ENCODE measurements around the gene SLC25A25. TPM values are rescaled to one million over a fixed set of nuclear protein-coding genes. Genes with fewer than 3 reads are reported as not detected.

The SLC25A25 gene
- polyA plus RNA-seq, 3 donors from 2014 or later, result 2.8 to 8.8 (median 4.9) TPM

DNA sequence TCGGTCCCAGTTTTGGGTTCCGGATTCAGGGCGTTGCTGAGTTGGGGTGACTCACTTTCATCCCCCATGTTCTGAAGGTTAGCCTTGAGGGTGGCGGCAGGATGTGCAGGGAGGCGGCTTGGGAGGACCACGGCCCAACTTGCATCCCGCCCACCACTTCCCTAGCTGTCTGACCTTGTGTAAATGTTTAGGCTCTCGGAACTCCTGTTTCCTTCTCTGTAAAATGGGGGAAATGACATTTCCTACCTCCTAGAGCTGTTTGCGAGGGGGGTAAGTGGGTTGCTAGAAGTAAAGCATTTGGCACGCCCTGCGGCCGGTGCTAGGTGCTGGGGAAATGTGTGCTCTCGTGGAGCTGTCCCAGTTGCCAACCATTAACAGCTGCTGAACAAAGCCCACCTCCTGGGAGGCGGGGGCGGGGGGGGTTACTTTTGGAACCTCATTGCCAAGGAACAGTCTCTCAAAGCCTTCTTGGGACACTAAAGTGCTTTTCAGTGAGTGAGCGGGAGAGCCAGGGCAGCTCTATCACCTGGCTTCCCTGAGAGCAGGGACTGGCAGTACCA is 32.0 kb downstream of the SLC25A25 start:
- no peak overlapping the region for H3K4me3 Mint-ChIP-seq
- H3K27me3 Mint-ChIP-seq (ENCODE audit: low read depth in 3 of 3), result peaks cover 0 to 3% (median 1%) of the 10 kb centered on the region in 3 donors
- H3K4me1 Mint-ChIP-seq, result peaks cover 28 to 39% of the 10 kb centered on the region in 2 donors
- no peak for DNase-seq
- H3K27ac Mint-ChIP-seq, result peak overlapping the region in 2 of 6 donors; percentile 17 to 36
- H3K36me3 Mint-ChIP-seq, result peaks cover 4 to 14% (median 13%) of the 10 kb centered on the region in 3 donors
- H3K9me3 Mint-ChIP-seq, result no peaks in the 10 kb centered on the region

GRCh38 chr9:128100581-128100980 is 32.5 kb downstream of the SLC25A25 start:
- DNase-seq, result no peak
- Mint-ChIP-seq H3K27ac (peak overlapping the region in 2 of 6 donors; percentile 23 to 46), H3K4me1 (peaks cover 28 to 39% of the 10 kb centered on the region in 2 donors), H3K27me3 (ENCODE audit: low read depth in 3 of 3) (peaks cover 0 to 3% (median 1%) of the 10 kb centered on the region in 3 donors), H3K36me3 (peaks cover 4 to 14% (median 13%) of the 10 kb centered on the region in 3 donors), H3K4me3 (no peak overlapping the region), H3K9me3 (no peaks in the 10 kb centered on the region)

- H3K27me3 Mint-ChIP-seq (ENCODE audit: low read depth in 3 of 3), result peaks cover 0 to 3% (median 1%) of the 10 kb centered on the region in 3 donors
- peaks cover 28 to 39% of the 10 kb centered on the region in 2 donors for H3K4me1 Mint-ChIP-seq
- peaks cover 4 to 14% (median 13%) of the 10 kb centered on the region in 3 donors for H3K36me3 Mint-ChIP-seq
- peak overlapping the region in 1 of 6 donors; percentile 35 for H3K27ac Mint-ChIP-seq
- no peak overlapping the region for H3K4me3 Mint-ChIP-seq
- no peaks in the 10 kb centered on the region for H3K9me3 Mint-ChIP-seq
- DNase-seq, result no peak
Observed at GRCh38 chr9:128101231-128101661, 33.2 kb downstream of the SLC25A25 start.

GRCh38 chr9:128101690-128102089 is 33.7 kb downstream of the SLC25A25 start:
- Mint-ChIP-seq H3K4me3 (no peak overlapping the region), H3K36me3 (peaks cover 4 to 16% (median 14%) of the 10 kb centered on the region in 3 donors), H3K27me3 (ENCODE audit: low read depth in 3 of 3) (peaks cover 0 to 3% (median 1%) of the 10 kb centered on the region in 3 donors), H3K9me3 (no peaks in the 10 kb centered on the region), H3K4me1 (peaks cover 25 to 34% of the 10 kb centered on the region in 2 donors), H3K27ac (no peak overlapping the region)
- DNase-seq, result no peak

GRCh38 chr9:128102196-128102595 is 34.2 kb downstream of the SLC25A25 start:
- Mint-ChIP-seq H3K36me3 (peaks cover 4 to 19% (median 14%) of the 10 kb centered on the region in 3 donors), H3K9me3 (no peaks in the 10 kb centered on the region), H3K4me1 (peaks cover 21 to 30% of the 10 kb centered on the region in 2 donors), H3K27me3 (ENCODE audit: low read depth in 3 of 3) (peaks cover 0 to 3% (median 1%) of the 10 kb centered on the region in 3 donors), H3K4me3 (no peak overlapping the region), H3K27ac (peak overlapping the region in 1 of 6 donors; percentile 37)
- no peak for DNase-seq

DNA sequence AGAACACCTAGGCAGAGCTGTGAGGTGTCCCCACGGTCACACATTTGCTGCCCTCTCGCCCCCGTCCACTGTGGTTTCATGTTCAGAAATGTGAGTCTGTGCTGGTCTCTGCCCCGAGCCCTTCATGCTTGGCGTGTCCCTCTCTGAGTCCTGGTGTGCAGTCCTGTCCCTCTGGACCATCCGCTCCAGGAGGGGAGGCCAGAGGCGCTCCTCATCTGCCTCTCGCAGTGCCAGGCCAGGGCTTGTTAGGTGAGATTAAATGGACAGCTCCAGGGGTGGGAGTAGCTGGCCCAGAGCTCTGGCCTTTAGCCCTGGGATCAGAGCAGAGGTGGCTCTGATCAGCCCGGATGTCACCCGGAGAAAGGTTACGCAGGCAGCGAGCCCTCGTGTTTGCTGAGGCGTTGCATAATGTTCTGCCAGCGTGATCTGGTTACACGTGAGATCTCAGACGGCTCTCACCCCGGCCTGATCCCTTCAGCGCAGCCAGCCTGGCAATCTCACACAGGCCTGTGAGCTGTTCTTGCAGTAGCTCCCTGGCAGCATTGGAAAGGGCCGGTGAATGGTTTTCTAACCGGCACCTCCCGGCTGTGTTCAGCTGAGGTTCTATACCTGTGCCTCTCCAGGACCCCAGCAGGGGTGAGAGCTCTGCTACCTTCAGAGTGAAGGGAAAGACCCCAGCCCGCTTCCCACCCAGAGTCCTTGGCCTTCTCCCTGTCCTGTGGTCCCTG is 35.0 kb downstream of the SLC25A25 start:
- Mint-ChIP-seq H3K4me3 (no peak overlapping the region), H3K4me1 (peaks cover 16 to 27% of the 10 kb centered on the region in 2 donors), H3K9me3 (no peaks in the 10 kb centered on the region), H3K36me3 (peaks cover 4 to 23% (median 14%) of the 10 kb centered on the region in 3 donors), H3K27me3 (ENCODE audit: low read depth in 3 of 3) (peaks cover 0 to 3% (median 1%) of the 10 kb centered on the region in 3 donors), H3K27ac (peak overlapping the region in 3 of 6 donors; percentile 23 to 78 (median 37))
- no peak for DNase-seq

- Mint-ChIP-seq H3K27ac (peak overlapping the region in 3 of 6 donors; percentile 20 to 67 (median 23)), H3K27me3 (ENCODE audit: low read depth in 3 of 3) (peaks cover 0 to 3% (median 1%) of the 10 kb centered on the region in 3 donors), H3K9me3 (no peaks in the 10 kb centered on the region), H3K36me3 (peaks cover 4 to 23% (median 14%) of the 10 kb centered on the region in 3 donors), H3K4me3 (no peak overlapping the region), H3K4me1 (peaks cover 11 to 21% of the 10 kb centered on the region in 2 donors)
- DNase-seq, result no peak
Observed at GRCh38 chr9:128103589-128103962, 35.5 kb downstream of the SLC25A25 start.

- no peaks in the 10 kb centered on the region for H3K9me3 Mint-ChIP-seq
- H3K27ac Mint-ChIP-seq, result peak overlapping the region in 2 of 6 donors; percentile 19 to 20
- no peak overlapping the region for H3K4me3 Mint-ChIP-seq
- peaks cover 0 to 2% (median 1%) of the 10 kb centered on the region in 3 donors for H3K27me3 Mint-ChIP-seq (ENCODE audit: low read depth in 3 of 3)
- peaks cover 8 to 15% of the 10 kb centered on the region in 2 donors for H3K4me1 Mint-ChIP-seq
- peaks cover 7 to 26% (median 14%) of the 10 kb centered on the region in 3 donors for H3K36me3 Mint-ChIP-seq
- DNase-seq, result no peak
Observed at GRCh38 chr9:128104171-128104618, 36.2 kb downstream of the SLC25A25 start.

GRCh38 chr9:128105538-128106175 is 37.6 kb downstream of the SLC25A25 start:
- Mint-ChIP-seq H3K36me3 (peaks cover 12 to 26% (median 14%) of the 10 kb centered on the region in 3 donors), H3K4me3 (no peak overlapping the region), H3K27ac (no peak overlapping the region), H3K4me1 (peaks cover 0 to under 1% of the 10 kb centered on the region in 2 donors), H3K9me3 (no peaks in the 10 kb centered on the region), H3K27me3 (ENCODE audit: low read depth in 3 of 3) (peaks cover 0 to 2% (median 1%) of the 10 kb centered on the region in 3 donors)
- DNase-seq, result no peak

DNA sequence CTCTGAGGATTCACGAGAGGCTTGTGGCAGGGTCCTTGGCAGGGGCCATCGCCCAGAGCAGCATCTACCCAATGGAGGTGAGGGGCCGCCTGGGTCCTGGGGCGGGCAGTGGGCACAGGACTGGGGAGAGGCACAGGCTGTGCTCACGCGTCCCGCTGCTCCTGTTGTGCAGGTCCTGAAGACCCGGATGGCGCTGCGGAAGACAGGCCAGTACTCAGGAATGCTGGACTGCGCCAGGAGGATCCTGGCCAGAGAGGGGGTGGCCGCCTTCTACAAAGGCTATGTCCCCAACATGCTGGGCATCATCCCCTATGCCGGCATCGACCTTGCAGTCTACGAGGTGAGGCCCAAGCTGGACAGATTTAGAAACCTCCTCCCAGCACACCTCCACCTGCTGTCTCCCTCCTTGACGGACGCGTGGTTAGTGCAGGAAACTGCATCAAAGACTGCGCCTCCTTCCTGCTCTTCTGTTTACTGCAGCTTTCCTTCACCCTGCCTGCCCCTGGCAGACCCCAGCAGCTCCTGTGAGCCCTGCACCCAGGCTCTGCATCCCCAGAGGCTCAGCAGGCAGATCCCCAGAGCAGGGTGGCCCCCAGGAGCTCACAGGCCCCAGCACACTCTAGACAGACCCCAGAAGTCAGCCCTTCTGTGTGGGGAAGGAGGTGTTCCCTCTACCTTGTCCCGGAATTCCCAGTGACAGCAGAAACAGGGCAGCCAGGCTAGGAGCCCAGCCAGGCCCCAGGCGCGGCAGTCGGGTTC is 38.3 kb downstream of the SLC25A25 start:
- peak overlapping the region in 1 of 6 donors; percentile 40 for H3K27ac Mint-ChIP-seq

GRCh38 chr9:128106940-128107467 is 39.0 kb downstream of the SLC25A25 start:
- no peak for DNase-seq
- Mint-ChIP-seq H3K4me3 (no peak overlapping the region), H3K4me1 (no peaks in the 10 kb centered on the region), H3K27ac (peak overlapping the region in 1 of 6 donors; percentile 40), H3K9me3 (no peaks in the 10 kb centered on the region), H3K36me3 (peaks cover 10 to 26% (median 12%) of the 10 kb centered on the region in 3 donors), H3K27me3 (ENCODE audit: low read depth in 3 of 3) (peaks cover 0 to 1% (median 0%) of the 10 kb centered on the region in 3 donors)

More for the DNA sequence above, 38.3 kb downstream of the SLC25A25 start:
- peaks cover 10 to 29% (median 12%) of the 10 kb centered on the region in 3 donors for H3K36me3 Mint-ChIP-seq
- H3K4me3 Mint-ChIP-seq, result no peak overlapping the region
- DNase-seq, result no peak
- no peaks in the 10 kb centered on the region for H3K9me3 Mint-ChIP-seq
- no peaks in the 10 kb centered on the region for H3K4me1 Mint-ChIP-seq
- H3K27me3 Mint-ChIP-seq (ENCODE audit: low read depth in 3 of 3), result peaks cover 0 to 1% (median 0%) of the 10 kb centered on the region in 3 donors

- Mint-ChIP-seq H3K4me3 (no peak overlapping the region), H3K4me1 (no peaks in the 10 kb centered on the region), H3K27ac (peak overlapping the region in 3 of 6 donors; percentile 5 to 49 (median 40)), H3K9me3 (no peaks in the 10 kb centered on the region), H3K27me3 (ENCODE audit: low read depth in 3 of 3) (no peaks in the 10 kb centered on the region), H3K36me3 (peaks cover 7 to 22% (median 9%) of the 10 kb centered on the region in 3 donors)
- DNase-seq, result no peak
Observed at GRCh38 chr9:128107468-128108268, 39.6 kb downstream of the SLC25A25 start.
